T-cell (primary cell): ENCODE measurements around the gene BIRC2. TPM values are rescaled to one million over a fixed set of nuclear protein-coding genes. Genes with fewer than 3 reads are reported as not detected.
A peak's percentile ranks its signal among the peaks of the same experiment; 100 is the strongest.

Experiments used
- ATAC-seq, 4 experiments: fragments of 200-7000 bp in 3 of 4; fragments of 150-1000 bp in 1 of 4; cut with Tn5 transposase; replicated peaks in 1 of 4; 1 replicate in 3 of 4; 2 replicates in 1 of 4; pipeline ENCODE4 v1.10.0; 2021; ENCODE audit warnings: moderate library complexity in 3 of 4, mild to moderate bottlenecking in 2 of 4, moderate number of reproducible peaks in 1 of 4
- CTCF ChIA-PET, 2 donors: fragments of 300-600 bp; sonication (Branson Sonifier 250); formaldehyde crosslinking; loops; one replicate each; lab custom pipeline; 2022; ENCODE audit warnings: antibody characterized with exemption in 2 of 2; lab: Charles Lee
- POLR2A ChIA-PET, 2 donors: fragments of 300-600 bp; sonication (Branson Sonifier 250); formaldehyde crosslinking; loops; one replicate each; lab custom pipeline; 2022; ENCODE audit warnings: antibody characterized with exemption in 2 of 2; lab: Charles Lee
- DNase-seq, 35 experiments: peaks; one replicate each; pipeline versions ENCODE4 v3.0.0 to v3.0.0-alpha.2; 2013 to 2023
- H3K27ac ChIP-seq: one replicate; pipeline ENCODE4 v1.5.1; 2013; ENCODE audit warnings: low read length
- H3K27me3 ChIP-seq, 2 experiments: replicated peaks in 1 of 2; 1 replicate in 1 of 2; 2 replicates in 1 of 2; pipeline versions ENCODE4 v1.6.1 to v1.7.0; 2013; ENCODE audit warnings: low read length in 1 of 2, mixed read lengths in 1 of 2; ENCODE audit not compliant: control insufficient read depth in 2 of 2, insufficient read depth in 2 of 2; ENCODE audit errors: extremely low read depth in 1 of 2
- H3K36me3 ChIP-seq, 2 donors: 1 replicate in 1 of 2; 2 replicates in 1 of 2; pipeline versions ENCODE4 v1.6.1 to v1.7.0; 2013; ENCODE audit warnings: low read length in 1 of 2; ENCODE audit not compliant: control insufficient read depth in 2 of 2, insufficient read depth in 1 of 2; ENCODE audit errors: extremely low read depth in 1 of 2
- H3K4me1 ChIP-seq, 2 experiments: 1 replicate in 1 of 2; 2 replicates in 1 of 2; pipeline versions ENCODE4 v1.6.1 to v1.7.0; 2013; ENCODE audit warnings: low read length in 2 of 2, mixed read lengths in 1 of 2; ENCODE audit not compliant: insufficient read depth in 2 of 2, control insufficient read depth in 1 of 2; ENCODE audit errors: extremely low read depth in 1 of 2
- H3K4me3 ChIP-seq, 2 donors: 1 replicate in 1 of 2; 2 replicates in 1 of 2; pipeline versions ENCODE4 v1.5.1 to v1.7.0; 2013; ENCODE audit warnings: mild to moderate bottlenecking in 2 of 2, low read length in 1 of 2, moderate library complexity in 1 of 2; ENCODE audit not compliant: control insufficient read depth in 1 of 2; ENCODE audit errors: extremely low read depth in 1 of 2
- H3K9me3 ChIP-seq: 2 replicates; pipeline ENCODE4 v1.7.0; 2013
- H3K27ac Mint-ChIP-seq, 2 donors: one replicate each; pipeline ENCODE4 v1.8.0; 2020 to 2021; ENCODE audit warnings: mild to moderate bottlenecking in 2 of 2, mixed read lengths in 2 of 2
- H3K27me3 Mint-ChIP-seq, 2 donors: one replicate each; pipeline ENCODE4 v1.8.0; 2021 to 2022; ENCODE audit warnings: mixed read lengths in 2 of 2
- H3K36me3 Mint-ChIP-seq: one replicate; pipeline ENCODE4 v1.8.0; 2021; ENCODE audit warnings: mixed read lengths
- H3K4me1 Mint-ChIP-seq, 3 donors: one replicate each; pipeline ENCODE4 v1.8.0; 2020 to 2022; ENCODE audit warnings: mixed read lengths in 3 of 3, mild to moderate bottlenecking in 1 of 3
- H3K4me3 Mint-ChIP-seq, 3 donors: one replicate each; pipeline ENCODE4 v1.8.0; 2020 to 2022; ENCODE audit warnings: mild to moderate bottlenecking in 3 of 3, mixed read lengths in 3 of 3, moderate library complexity in 3 of 3
- H3K9me3 Mint-ChIP-seq, 3 donors: one replicate each; pipeline ENCODE4 v1.8.0; 2020 to 2022; ENCODE audit warnings: mixed read lengths in 3 of 3
- WGBS: methylation state at CpG from one replicate; pipeline ENCODE4 v1.1.5; 2013; ENCODE audit warnings: missing lambda C conversion rate; ENCODE audit not compliant: insufficient coverage; 5-methylcytosine and 5-hydroxymethylcytosine counted together
- total RNA-seq, 35 experiments: library from RNA in 6 of 35; stranded (reverse) in 6 of 35; fragments of 120-200 nt in 1 of 35; gene quantifications; one replicate each; pipeline versions ENCODE4 v1.2.1 to v1.2.4 and lab custom pipeline; 2013 to 2026

The BIRC2 gene
- total RNA-seq, 5 donors from 2014 or later (not counting 1 experiment from before 2014, with no cell fraction given): 53.3 to 100 (median 60.8) TPM

DNA sequence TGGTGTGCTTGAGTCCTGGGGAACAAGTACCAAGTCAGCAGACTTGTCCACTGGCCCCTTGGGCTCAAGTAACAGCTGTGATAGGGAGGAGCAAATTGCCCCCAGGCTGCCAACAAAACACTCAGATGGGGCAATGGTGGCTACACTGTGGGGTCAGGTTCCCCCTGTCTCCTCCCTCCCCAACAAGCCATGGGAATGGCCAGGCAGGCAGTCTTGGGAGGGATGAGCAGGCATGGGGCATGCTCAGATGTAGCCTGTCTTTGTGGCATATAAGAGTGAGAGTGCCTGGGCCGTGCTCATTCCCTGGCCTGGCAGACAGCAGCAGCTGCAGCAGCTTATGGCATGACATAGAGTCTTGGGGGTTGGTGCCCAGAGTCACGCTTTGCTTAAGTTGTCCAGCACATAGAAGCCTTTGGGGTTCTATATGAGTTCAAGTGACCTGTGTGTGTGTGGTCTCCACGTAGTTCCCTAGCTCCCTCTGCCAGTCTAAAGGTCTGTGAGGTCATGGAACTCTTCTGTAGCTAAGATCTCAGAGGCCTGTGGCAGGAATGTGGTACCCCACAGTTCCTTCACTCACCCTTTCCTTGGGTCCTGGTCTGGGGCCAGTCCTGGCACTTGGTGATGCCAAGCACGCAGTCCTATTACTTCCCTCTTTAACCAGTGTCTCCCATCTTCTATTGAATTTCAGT, 44.7 kb downstream of the BIRC2 start:
- Mint-ChIP-seq H3K4me1 (peaks cover 36 to 49% (median 45%) of the 10 kb centered on the region in 3 donors), H3K27me3 (no peaks in the 10 kb centered on the region), H3K27ac (peak overlapping the region; percentile 59 to 68), H3K9me3 (no peaks in the 10 kb centered on the region), H3K4me3 (no peak overlapping the region), H3K36me3 (peaks cover 50% of the 10 kb centered on the region)
- 95% methylated on average over 2 of the region's 4 CpGs for WGBS
- Histone ChIP-seq H3K27ac (no peak overlapping the region), H3K9me3 (no peaks in the 10 kb centered on the region), H3K36me3 (peaks cover 0 to 20% of the 10 kb centered on the region in 2 donors), H3K4me3 (no peak overlapping the region), H3K4me1 (peaks cover 2 to 20% of the 10 kb centered on the region in 2 experiments), H3K27me3 (no peaks in the 10 kb centered on the region)
- ATAC-seq (no peak), DNase-seq (no peak)
- POLR2A ChIA-PET: no interaction called here
- CTCF ChIA-PET: interaction anchor here (0.7 to 2.8 kb wide), 18 partner anchors 9 to 104 kb away, joined by 3 to 26 read pairs (median 5); no protein-coding TSS in a partner anchor

DNA sequence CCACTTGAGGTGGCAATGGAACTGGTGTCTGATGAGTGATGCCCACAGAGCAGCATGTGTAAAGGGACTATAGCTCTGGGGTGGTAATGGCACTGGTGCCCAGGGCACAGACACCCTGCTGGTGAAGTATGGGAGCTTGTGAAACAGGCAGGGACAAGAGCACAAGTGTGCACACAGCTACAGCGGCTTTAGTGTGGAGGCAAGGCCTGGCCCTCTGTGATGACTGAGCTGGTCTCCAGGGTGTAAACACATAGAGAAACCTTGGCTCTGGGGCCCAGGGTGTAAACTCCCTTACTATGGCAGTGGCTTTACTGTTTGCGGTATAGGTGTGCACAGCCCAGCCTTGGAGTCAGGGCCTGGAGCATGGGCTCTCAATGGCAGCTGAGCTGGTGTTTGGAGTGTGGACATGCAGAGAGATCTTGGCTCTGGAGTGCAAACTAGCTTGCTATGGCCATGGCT, 46.3 kb downstream of the BIRC2 start:
- Mint-ChIP-seq H3K9me3 (no peaks in the 10 kb centered on the region), H3K4me1 (peaks cover 46 to 58% (median 54%) of the 10 kb centered on the region in 3 donors), H3K27me3 (no peaks in the 10 kb centered on the region), H3K4me3 (no peak overlapping the region), H3K36me3 (peaks cover 49% of the 10 kb centered on the region), H3K27ac (peak overlapping the region; percentile 78 to 88)
- DNase-seq (no peak), ATAC-seq (peak; percentile 10 to 35 (median 30))
- Histone ChIP-seq H3K4me1 (peaks cover 5 to 20% of the 10 kb centered on the region in 2 experiments), H3K9me3 (no peaks in the 10 kb centered on the region), H3K27ac (no peak overlapping the region), H3K36me3 (peaks cover 0 to 28% of the 10 kb centered on the region in 2 donors), H3K4me3 (no peak overlapping the region), H3K27me3 (no peaks in the 10 kb centered on the region)
- WGBS: no CpG with 5 or more reads among the region's 2 CpGs
- ChIA-PET POLR2A (interaction anchor here in 1 of 2 donors (0.6 to 1.0 kb wide), 2 partner anchors 18 to 74 kb away, joined by 3 read pairs; no protein-coding TSS in a partner anchor), CTCF (interaction anchor here (0.5 to 1.1 kb wide), 7 partner anchors 9 to 219 kb away, joined by 3 to 4 read pairs (median 3); no protein-coding TSS in a partner anchor)

DNA sequence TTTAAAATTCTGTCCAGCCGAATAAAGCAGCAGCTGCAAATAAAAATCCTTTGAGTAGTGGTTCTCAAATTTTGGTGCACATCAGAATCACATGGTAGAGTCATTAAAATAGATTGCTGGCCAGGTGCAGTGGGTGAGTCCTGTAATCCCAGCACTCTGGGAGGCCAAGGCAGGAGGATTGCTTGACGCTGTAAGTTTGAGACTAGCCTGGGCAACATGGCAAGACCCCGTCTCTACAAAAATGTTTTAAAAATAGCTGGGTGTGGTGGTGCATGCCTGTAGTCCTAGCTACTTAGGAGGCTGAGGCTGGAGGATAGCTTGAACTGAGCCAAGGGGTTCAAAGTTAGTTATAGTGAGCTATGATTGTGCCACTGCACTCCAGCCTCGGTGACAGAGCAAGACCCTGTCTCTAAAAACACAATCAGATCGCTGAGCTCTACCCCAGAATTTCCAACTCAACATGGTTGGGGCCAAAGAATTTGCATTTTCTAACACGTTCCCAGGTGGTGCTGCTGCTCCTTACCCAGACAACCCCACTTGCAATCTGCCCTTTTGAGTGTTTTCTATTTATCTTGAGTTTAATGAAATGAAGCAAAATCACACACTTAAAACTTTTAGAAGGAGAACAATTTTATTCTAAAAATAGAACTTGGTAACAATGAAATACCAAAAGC, 48.8 kb downstream of the BIRC2 start:
- DNase-seq (no peak), ATAC-seq (no peak)
- no peaks in the 10 kb centered on the region for H3K27me3 ChIP-seq
- H3K27me3 Mint-ChIP-seq: no peaks in the 10 kb centered on the region
- H3K4me3 ChIP-seq: no peak overlapping the region
- H3K9me3 ChIP-seq: no peaks in the 10 kb centered on the region
- no peak overlapping the region for H3K4me3 Mint-ChIP-seq
- no peaks in the 10 kb centered on the region for H3K9me3 Mint-ChIP-seq
- H3K27ac Mint-ChIP-seq: peak overlapping the region; percentile 52 to 71
- H3K36me3 Mint-ChIP-seq: peaks cover 45% of the 10 kb centered on the region
- H3K4me1 Mint-ChIP-seq: peaks cover 51 to 58% (median 55%) of the 10 kb centered on the region in 3 donors
- ChIA-PET CTCF (interaction anchor here (0.7 to 1.3 kb wide), 5 partner anchors 18 to 217 kb away, joined by 3 to 4 read pairs (median 3); no protein-coding TSS in a partner anchor), POLR2A (interaction anchor here in 1 of 2 donors (0.7 kb wide), 1 partner anchor 108 kb away, joined by 9 read pairs; no protein-coding TSS in a partner anchor)
- H3K27ac ChIP-seq: no peak overlapping the region
- peaks cover 5 to 16% of the 10 kb centered on the region in 2 experiments for H3K4me1 ChIP-seq
- H3K36me3 ChIP-seq: peaks cover 0 to 45% of the 10 kb centered on the region in 2 donors
- WGBS: 83% methylated on average over 2 of the region's 6 CpGs

DNA sequence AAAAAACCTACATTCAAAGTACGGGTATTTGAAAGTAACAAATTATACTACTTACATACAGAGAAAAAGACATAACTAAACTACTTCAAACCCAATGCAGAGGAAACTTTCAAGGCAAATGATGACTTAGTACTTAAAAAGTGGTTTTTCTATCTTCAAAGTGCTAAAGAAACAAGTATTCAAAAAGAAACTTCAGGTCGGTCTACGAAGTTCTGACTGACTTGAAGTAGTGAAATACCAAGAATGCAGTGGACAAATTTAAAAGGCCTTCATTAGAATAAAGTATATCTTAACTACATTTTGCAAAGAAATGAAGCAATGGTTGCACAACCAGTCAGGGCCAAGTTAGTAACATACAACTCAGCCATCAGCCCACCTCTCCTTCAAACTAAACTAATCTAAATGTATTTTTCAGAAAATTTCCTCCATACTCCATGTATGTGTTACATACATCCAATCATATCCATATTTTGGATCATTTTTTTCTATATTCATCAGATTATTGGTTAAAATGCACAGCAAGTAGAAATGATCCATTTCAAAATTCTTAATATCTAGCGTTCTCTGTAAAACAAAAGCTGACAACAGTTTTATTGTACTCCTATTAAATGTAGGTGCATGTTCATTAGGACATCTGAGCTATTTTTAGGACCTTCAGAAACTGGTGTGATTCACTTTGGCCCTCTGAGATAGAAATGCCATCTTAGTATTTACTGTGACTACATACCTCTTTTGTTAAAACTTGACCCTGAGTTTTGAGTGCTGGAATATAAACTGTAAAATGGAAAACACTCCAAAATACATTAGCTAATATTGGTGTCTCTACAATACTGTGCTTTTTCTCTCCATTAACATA, 49.9 kb downstream of the BIRC2 start:
- H3K36me3 Mint-ChIP-seq: peaks cover 55% of the 10 kb centered on the region
- H3K9me3 Mint-ChIP-seq: no peaks in the 10 kb centered on the region
- peak in 1 of 4 experiments; percentile 32 for ATAC-seq
- Histone ChIP-seq H3K27me3 (no peaks in the 10 kb centered on the region), H3K27ac (peak overlapping the region; percentile 43), H3K36me3 (peaks cover 0 to 54% of the 10 kb centered on the region in 2 donors), H3K9me3 (no peaks in the 10 kb centered on the region), H3K4me3 (no peak overlapping the region), H3K4me1 (peaks cover 5 to 8% of the 10 kb centered on the region in 2 experiments)
- H3K27me3 Mint-ChIP-seq: no peaks in the 10 kb centered on the region
- POLR2A ChIA-PET: no interaction called here
- peak overlapping the region in 1 of 3 donors; percentile 22 for H3K4me3 Mint-ChIP-seq
- peaks cover 52 to 59% (median 57%) of the 10 kb centered on the region in 3 donors for H3K4me1 Mint-ChIP-seq
- CTCF ChIA-PET: interaction anchor here in 1 of 2 donors (0.9 kb wide), 1 partner anchor 216 kb away, joined by 3 read pairs; no protein-coding TSS in a partner anchor
- peak overlapping the region; percentile 86 to 88 for H3K27ac Mint-ChIP-seq
- 0% methylated on average over 2 of the region's 4 CpGs for WGBS
- DNase-seq: no peak

DNA sequence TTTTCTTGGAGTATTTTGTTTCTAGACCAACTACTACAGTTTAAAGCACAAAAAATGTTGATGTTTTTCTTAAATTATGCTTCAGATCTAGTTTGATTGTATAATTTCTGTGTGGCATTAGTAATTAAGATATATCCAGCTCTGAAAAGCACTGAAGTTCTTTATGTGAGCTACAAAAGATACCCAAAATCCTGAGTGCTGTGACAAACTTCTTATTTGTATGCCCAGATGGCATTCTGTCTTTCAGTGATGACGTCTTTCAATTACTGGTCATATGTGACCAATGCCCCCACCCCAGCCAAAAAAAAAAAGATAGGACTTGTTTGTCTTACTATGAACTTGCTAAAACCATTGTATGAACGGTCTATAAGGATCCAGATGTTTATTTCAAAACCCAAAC, 51.3 kb downstream of the BIRC2 start:
- no peak for ATAC-seq
- Mint-ChIP-seq H3K4me1 (peaks cover 56 to 63% (median 58%) of the 10 kb centered on the region in 3 donors), H3K4me3 (no peak overlapping the region), H3K27me3 (no peaks in the 10 kb centered on the region), H3K9me3 (no peaks in the 10 kb centered on the region), H3K36me3 (peaks cover 52% of the 10 kb centered on the region), H3K27ac (peak overlapping the region; percentile 52 to 55)
- Histone ChIP-seq H3K27ac (no peak overlapping the region), H3K9me3 (no peaks in the 10 kb centered on the region), H3K4me3 (no peak overlapping the region), H3K36me3 (peaks cover 0 to 55% of the 10 kb centered on the region in 2 donors), H3K27me3 (no peaks in the 10 kb centered on the region), H3K4me1 (peaks cover 3 to 8% of the 10 kb centered on the region in 2 experiments)
- WGBS: 100% methylated on average over 1 of the region's 2 CpGs
- ChIA-PET CTCF (interaction anchor here in 1 of 2 donors (0.8 to 1.2 kb wide), 2 partner anchors 9 to 15 kb away, joined by 3 to 4 read pairs; no protein-coding TSS in a partner anchor), POLR2A (interaction anchor here (0.5 to 0.9 kb wide), 4 partner anchors 8 to 51 kb away, joined by 3 to 4 read pairs (median 3); partner anchors contain the start of gene BIRC2 (in 1 of the 2))
- DNase-seq: no peak
